ENCODE results near the gene GRK6. TPM values are rescaled to one million over a fixed set of nuclear protein-coding genes. Genes with fewer than 3 reads are reported as not detected.

GRK6 gene
- total and polyA plus RNA-seq, 2 of the 4 experiments (the other 2 are of a cell fraction) = 25.3 to 30.1 TPM

DNA sequence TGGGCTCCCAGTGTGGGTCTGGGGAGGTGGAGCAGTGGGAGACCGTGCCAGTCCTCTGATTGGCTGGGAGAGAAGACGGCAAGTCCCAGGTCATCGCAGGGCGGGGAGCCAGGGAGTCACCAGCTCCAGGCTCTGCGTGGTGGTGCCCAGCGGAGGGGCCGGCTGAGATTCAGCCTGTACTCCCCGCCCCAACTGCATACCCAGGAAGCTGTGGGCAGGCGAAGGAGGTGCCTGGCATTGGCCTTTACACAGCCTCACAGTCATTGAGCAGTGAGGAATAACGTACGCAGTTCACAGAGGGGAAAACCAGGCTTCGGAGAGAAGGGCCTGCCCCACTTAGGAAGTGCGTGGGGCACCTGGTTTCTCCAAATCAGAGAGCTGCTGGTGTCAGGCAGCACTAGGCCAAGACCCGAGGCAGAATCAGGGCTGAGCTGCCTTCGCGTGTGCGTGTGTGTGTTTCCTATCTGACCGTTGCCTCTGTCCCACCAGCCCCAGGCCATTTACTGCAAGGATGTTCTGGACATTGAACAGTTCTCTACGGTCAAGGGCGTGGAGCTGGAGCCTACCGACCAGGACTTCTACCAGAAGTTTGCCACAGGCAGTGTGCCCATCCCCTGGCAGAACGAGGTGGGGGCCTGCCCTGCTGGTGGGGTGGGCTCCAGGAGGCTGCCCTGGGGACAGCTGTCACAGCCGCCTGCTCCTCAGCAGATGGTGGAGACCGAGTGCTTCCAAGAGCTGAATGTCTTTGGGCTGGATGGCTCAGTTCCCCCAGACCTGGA is 13.9 kb downstream of the GRK6 start:
- H3K14ac ChIP-seq (replicated peaks; ENCODE audit: low read depth, low read length) = no peak overlapping the region
- H4K20me1 ChIP-seq (ENCODE audit: insufficient read depth, low read length) = peaks cover 4% of the 10 kb centered on the region; the same call in 1 of the 2 replicates
- H3K23ac ChIP-seq (ENCODE audit: low read depth, low read length) = no peak overlapping the region
- no peaks in the 10 kb centered on the region for H3K79me1 ChIP-seq (ENCODE audit: low read depth in 1 of 2, low read length in 2 of 2)
- peak overlapping the region; percentile 31 for H2AK9ac ChIP-seq (replicated peaks; ENCODE audit: low read depth, low read length, poor library complexity)
- no peaks in the 10 kb centered on the region for H3K9me3 ChIP-seq (ENCODE audit: control insufficient read depth, insufficient read depth, low read length)
- no peak overlapping the region for H2BK15ac ChIP-seq (ENCODE audit: low read depth, low read length)
- H4K5ac ChIP-seq (ENCODE audit: low read depth, low read length) = no peak overlapping the region
- peaks cover 6% of the 10 kb centered on the region; the same call in 1 of the 2 replicates for H3K9me1 ChIP-seq (ENCODE audit: insufficient read depth, low read length)
- no TSS peak for BruUV-seq (replicated peaks)
- no peak overlapping the region for H4K91ac ChIP-seq (ENCODE audit: insufficient read depth, low read depth, low read length)
- in situ Hi-C loops (cut with MboI; ENCODE audit: low sequenced_read_pairs) (no loop called here), dilution Hi-C loops (cut with HindIII; ENCODE audit: low sequenced_read_pairs, unreplicated experiment) (no loop called here), intact Hi-C loops (cut with micrococcal nuclease) (no loop called here)
- no peak overlapping the region for H2BK20ac ChIP-seq (ENCODE audit: low read depth, low read length)
- no peak overlapping the region for H3K4me3 ChIP-seq (ENCODE audit: insufficient read depth, low read depth, low read length)
- no peak for DNase-seq
- CTCF ChIA-PET = interaction anchor here (1.5 kb wide), 1 partner anchor 13 kb away, joined by 3 read pairs; no protein-coding TSS in a partner anchor
- ATAC-seq (ENCODE audit: low read depth) = no peak
- H3K36me3 ChIP-seq (ENCODE audit: control insufficient read depth, insufficient read depth, low read length) = peaks cover 24% of the 10 kb centered on the region; the same call in 1 of the 2 replicates
- H3K56ac ChIP-seq (ENCODE audit: extremely low read depth, insufficient read depth, low read length) = no peak overlapping the region
- no peak overlapping the region for H3K18ac ChIP-seq (ENCODE audit: low read depth, low read length)
- WGBS, 2 experiments (ENCODE audit: extremely low coverage in 2 of 2, insufficient read length in 1 of 2) = 92% methylated on average over 15 of the region's 24 CpGs; no CpG with 5 or more reads in 1 of the 2 experiments
- H2AK5ac ChIP-seq (ENCODE audit: low read depth, low read length) = no peak overlapping the region
- H2AFZ ChIP-seq (replicated peaks; ENCODE audit: low read length, poor library complexity) = peak overlapping the region; percentile 39
- H3K27me3 ChIP-seq (ENCODE audit: control insufficient read depth, insufficient read depth, low read length) = no peaks in the 10 kb centered on the region
- TF ChIP-seq MXI1 (IDR thresholded peaks at IDR 0.05; ENCODE audit: borderline replicate concordance, low read depth, low read length) (no peak), BHLHE40 (IDR thresholded peaks at IDR 0.05; ENCODE audit: low read depth, low read length) (no peak), MAZ (IDR thresholded peaks at IDR 0.05; ENCODE audit: borderline replicate concordance, low read depth, low read length) (no peak), POLR2A (IDR thresholded peaks at IDR 0.05; ENCODE audit: low read depth, low read length) (no peak), RFX5 (IDR thresholded peaks at IDR 0.05; ENCODE audit: low read depth, low read length) (no peak), RCOR1 (IDR thresholded peaks at IDR 0.05; ENCODE audit: insufficient replicate concordance, low read length) (no peak), FOS (IDR thresholded peaks at IDR 0.05; ENCODE audit: low read depth, low read length) (no peak), MAFK (IDR thresholded peaks at IDR 0.05; ENCODE audit: low read depth, low read length) (no peak)
- TF ChIP-seq, protein P1, sequence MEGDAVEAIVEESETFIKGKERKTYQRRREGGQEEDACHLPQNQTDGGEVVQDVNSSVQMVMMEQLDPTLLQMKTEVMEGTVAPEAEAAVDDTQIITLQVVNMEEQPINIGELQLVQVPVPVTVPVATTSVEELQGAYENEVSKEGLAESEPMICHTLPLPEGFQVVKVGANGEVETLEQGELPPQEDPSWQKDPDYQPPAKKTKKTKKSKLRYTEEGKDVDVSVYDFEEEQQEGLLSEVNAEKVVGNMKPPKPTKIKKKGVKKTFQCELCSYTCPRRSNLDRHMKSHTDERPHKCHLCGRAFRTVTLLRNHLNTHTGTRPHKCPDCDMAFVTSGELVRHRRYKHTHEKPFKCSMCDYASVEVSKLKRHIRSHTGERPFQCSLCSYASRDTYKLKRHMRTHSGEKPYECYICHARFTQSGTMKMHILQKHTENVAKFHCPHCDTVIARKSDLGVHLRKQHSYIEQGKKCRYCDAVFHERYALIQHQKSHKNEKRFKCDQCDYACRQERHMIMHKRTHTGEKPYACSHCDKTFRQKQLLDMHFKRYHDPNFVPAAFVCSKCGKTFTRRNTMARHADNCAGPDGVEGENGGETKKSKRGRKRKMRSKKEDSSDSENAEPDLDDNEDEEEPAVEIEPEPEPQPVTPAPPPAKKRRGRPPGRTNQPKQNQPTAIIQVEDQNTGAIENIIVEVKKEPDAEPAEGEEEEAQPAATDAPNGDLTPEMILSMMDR (conservative IDR thresholded peaks at IDR 0.05; ENCODE audit: low read depth, low read length) = no peak
- no peak overlapping the region for H3K4me2 ChIP-seq (ENCODE audit: low read depth, low read length)
- H2BK5ac ChIP-seq (ENCODE audit: low read depth, low read length, poor library complexity, severe bottlenecking) = no peak overlapping the region
- H3K9ac ChIP-seq (ENCODE audit: low read depth, low read length) = no peak overlapping the region
- H3K27ac ChIP-seq (ENCODE audit: insufficient read depth, low read length) = no peak overlapping the region
- H3K4ac ChIP-seq (ENCODE audit: low read depth, low read length) = no peak overlapping the region
- H2BK120ac ChIP-seq (ENCODE audit: low read depth, low read length) = no peak overlapping the region
- H3K4me1 ChIP-seq (ENCODE audit: control insufficient read depth, insufficient read depth, low read length) = no peaks in the 10 kb centered on the region
- POLR2A ChIA-PET (ENCODE audit: unreplicated experiment) = no interaction called here
- H4K8ac ChIP-seq (ENCODE audit: low read depth in 2 of 2, low read length in 2 of 2) = no peak overlapping the region
